ENCODE data around the gene WDR70. TPM values are rescaled to one million over a fixed set of nuclear protein-coding genes. Genes with fewer than 3 reads are reported as not detected.
A peak's percentile ranks its signal among the peaks of the same experiment; 100 is the strongest.
"Not testable (repeated sequence)": the region's sequence is repeated elsewhere in the genome, so short reads cannot be mapped to it uniquely, and the experiment has no call there.

The WDR70 gene
- total and polyA plus RNA-seq, 3 donors from 2014 or later: 25.3 to 27.6 (median 25.5) TPM

GRCh38 chr5:37370864-37371726, 8.0 kb upstream of the WDR70 start, which contains the start of gene NUP155:
Gene NUP155 (minus strand): TSS chr5:37371106. CDS start chr5:37370977, 129 bp downstream.
- WGBS, 2 donors: 0 to 1% methylated on average over 45 to 49 of the region's 49 CpGs
- peak within 1 kb of the TSS; percentile 66 to 89 for H3K4me3 ChIP-seq
- no peak for TF ChIP-seq POLR2A (IDR thresholded peaks at IDR 0.05)
- TF ChIP-seq, protein P1, sequence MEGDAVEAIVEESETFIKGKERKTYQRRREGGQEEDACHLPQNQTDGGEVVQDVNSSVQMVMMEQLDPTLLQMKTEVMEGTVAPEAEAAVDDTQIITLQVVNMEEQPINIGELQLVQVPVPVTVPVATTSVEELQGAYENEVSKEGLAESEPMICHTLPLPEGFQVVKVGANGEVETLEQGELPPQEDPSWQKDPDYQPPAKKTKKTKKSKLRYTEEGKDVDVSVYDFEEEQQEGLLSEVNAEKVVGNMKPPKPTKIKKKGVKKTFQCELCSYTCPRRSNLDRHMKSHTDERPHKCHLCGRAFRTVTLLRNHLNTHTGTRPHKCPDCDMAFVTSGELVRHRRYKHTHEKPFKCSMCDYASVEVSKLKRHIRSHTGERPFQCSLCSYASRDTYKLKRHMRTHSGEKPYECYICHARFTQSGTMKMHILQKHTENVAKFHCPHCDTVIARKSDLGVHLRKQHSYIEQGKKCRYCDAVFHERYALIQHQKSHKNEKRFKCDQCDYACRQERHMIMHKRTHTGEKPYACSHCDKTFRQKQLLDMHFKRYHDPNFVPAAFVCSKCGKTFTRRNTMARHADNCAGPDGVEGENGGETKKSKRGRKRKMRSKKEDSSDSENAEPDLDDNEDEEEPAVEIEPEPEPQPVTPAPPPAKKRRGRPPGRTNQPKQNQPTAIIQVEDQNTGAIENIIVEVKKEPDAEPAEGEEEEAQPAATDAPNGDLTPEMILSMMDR (IDR thresholded peaks at IDR 0.05): peak in 1 of 3 experiments; percentile 35
- no peaks in the 10 kb centered on the region for H3K27me3 ChIP-seq
- peaks cover 15% of the 10 kb centered on the region for H3K4me1 ChIP-seq
- no peaks in the 10 kb centered on the region for H3K36me3 ChIP-seq (ENCODE audit: low read depth, missing control alignments)
- peak within 1 kb of the TSS; percentile 79 to 88 for H3K27ac ChIP-seq
- H3K9me3 ChIP-seq: no peaks in the 10 kb centered on the region
- peak; percentile 97 for DNase-seq
- intact Hi-C loops (cut with DNase I; ENCODE audit: low total_unique reads): no loop called here

DNA sequence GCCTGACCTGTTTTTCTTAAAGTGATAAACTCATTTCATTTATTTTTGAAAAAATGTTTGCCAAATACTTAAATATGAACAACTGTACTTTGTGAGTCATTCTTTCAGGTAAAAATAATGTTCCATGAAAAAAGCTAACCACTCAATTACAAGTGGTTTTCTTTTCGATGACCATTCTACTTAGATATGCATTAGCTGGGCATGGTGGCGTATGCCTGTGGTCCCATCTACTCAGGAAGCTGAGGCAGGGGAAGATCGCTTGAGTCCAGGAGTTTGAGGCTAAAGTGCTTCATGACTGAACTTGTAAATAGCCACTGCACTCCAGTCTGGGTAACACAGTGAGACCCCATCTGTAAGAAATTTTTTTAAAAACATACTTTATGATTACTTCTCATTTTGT, 4.0 kb upstream of the WDR70 start:
- intact Hi-C loops (cut with DNase I; ENCODE audit: low total_unique reads): no loop called here
- TF ChIP-seq, protein P1 (IDR thresholded peaks at IDR 0.05): no peak
- no peak for TF ChIP-seq POLR2A (IDR thresholded peaks at IDR 0.05)
- no peak overlapping the region for H3K27ac ChIP-seq
- no peaks in the 10 kb centered on the region for H3K27me3 ChIP-seq
- DNase-seq: no peak
- peaks cover under 1% of the 10 kb centered on the region for H3K4me1 ChIP-seq
- H3K9me3 ChIP-seq: no peaks in the 10 kb centered on the region
- no peak overlapping the region for H3K4me3 ChIP-seq
- WGBS, 2 donors: 88 to 95% methylated on average over 3 of the region's 3 CpGs
- no peaks in the 10 kb centered on the region for H3K36me3 ChIP-seq (ENCODE audit: low read depth, missing control alignments)

DNA sequence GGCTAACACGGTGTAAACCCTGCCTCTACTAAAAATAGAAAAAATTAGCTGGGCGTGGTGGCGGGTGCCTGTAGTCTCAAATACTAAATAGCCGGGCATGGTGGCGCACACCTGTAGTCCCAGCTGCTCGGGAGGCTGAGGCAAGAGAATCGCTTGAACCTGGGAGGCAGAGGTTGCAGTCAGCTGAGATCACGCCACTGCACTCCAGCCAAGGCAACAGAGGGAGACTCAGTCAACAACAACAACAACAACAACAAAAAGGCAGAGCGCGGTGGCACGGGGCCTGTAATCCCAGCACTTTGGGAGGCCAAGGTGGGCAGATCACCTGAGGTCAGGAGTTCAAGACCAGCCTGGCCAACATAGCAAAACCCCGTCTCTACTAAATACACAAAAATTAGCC, 1.1 kb upstream of the WDR70 start:
- H3K9me3 ChIP-seq; H3K27me3 ChIP-seq; DNase-seq; intact Hi-C loops (cut with DNase I; ENCODE audit: low total_unique reads); H3K36me3 ChIP-seq (ENCODE audit: low read depth, missing control alignments); H3K27ac ChIP-seq; H3K4me1 ChIP-seq; H3K4me3 ChIP-seq: not testable (repeated sequence)
- 93 to 97% methylated on average over 12 of the region's 12 CpGs for WGBS, 2 donors

GRCh38 chr5:37391591-37391990, 12.5 kb downstream of the WDR70 start:
- no peak for DNase-seq
- no peaks in the 10 kb centered on the region for H3K36me3 ChIP-seq (ENCODE audit: low read depth, missing control alignments)

DNA sequence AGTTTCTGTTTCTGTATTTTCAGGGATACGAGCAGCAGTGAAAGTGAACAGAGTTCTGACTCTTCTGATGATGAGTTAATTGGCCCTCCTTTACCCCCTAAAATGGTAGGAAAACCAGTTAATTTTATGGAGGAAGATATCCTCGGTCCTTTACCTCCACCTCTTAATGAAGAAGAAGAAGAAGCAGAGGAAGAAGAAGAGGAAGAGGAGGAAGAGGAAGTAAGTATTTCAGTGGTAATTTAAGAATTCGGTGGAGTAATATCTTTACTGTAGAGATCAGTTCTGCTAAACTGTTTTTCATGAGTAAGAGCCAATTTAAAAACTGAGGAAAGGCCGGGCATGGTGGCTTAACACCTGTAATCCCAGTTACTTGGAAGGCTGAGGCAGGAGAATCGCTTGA, 17.2 kb downstream of the WDR70 start:
- Histone ChIP-seq H3K4me3 (no peak overlapping the region), H3K27ac (no peak overlapping the region), H3K4me1 (no peaks in the 10 kb centered on the region), H3K36me3 (ENCODE audit: low read depth, missing control alignments) (no peaks in the 10 kb centered on the region), H3K9me3 (no peaks in the 10 kb centered on the region), H3K27me3 (no peaks in the 10 kb centered on the region)
- intact Hi-C loops (cut with DNase I; ENCODE audit: low total_unique reads): no loop called here
- no peak for DNase-seq
- no peak for TF ChIP-seq POLR2A (IDR thresholded peaks at IDR 0.05)
- TF ChIP-seq, protein P1 (IDR thresholded peaks at IDR 0.05): no peak
- WGBS, 2 donors: 86 to 95% methylated on average over 5 of the region's 5 CpGs

More at GRCh38 chr5:37391591-37391990, 12.5 kb downstream of the WDR70 start:
- H3K4me3 ChIP-seq: no peak overlapping the region
- intact Hi-C loops (cut with DNase I; ENCODE audit: low total_unique reads): no loop called here
- WGBS, 2 donors: 61 to 67% methylated on average over 3 of the region's 3 CpGs
- TF ChIP-seq, protein P1 (IDR thresholded peaks at IDR 0.05): no peak
- TF ChIP-seq POLR2A (IDR thresholded peaks at IDR 0.05): no peak
- H3K27ac ChIP-seq: no peak overlapping the region
- H3K9me3 ChIP-seq: no peaks in the 10 kb centered on the region
- H3K27me3 ChIP-seq: no peaks in the 10 kb centered on the region
- H3K4me1 ChIP-seq: no peaks in the 10 kb centered on the region
